HEK293 (cell line): ENCODE measurements around the gene LNX1.

ENCODE experiments used
- CTCF ChIA-PET: fragments of 350-600 bp; formaldehyde crosslinking; extraction: SDS; loops from one replicate; lab custom pipeline; 2021; ENCODE audit warnings: antibody characterized with exemption; lab: Yijun Ruan, JAX
- POLR2A ChIA-PET: fragments of 300-600 bp; formaldehyde crosslinking; extraction: SDS; loops from one replicate; lab custom pipeline; 2020; ENCODE audit warnings: antibody characterized with exemption, inconsistent platforms; lab: Yijun Ruan, JAX
- H3K27ac ChIP-seq: fragments of 200-500 bp; sonication (Bioruptor generic); 2 replicates; pipeline ENCODE4 v1.5.1; 2014; ENCODE audit warnings: low read depth, low read length, control low read depth, inconsistent platforms; ENCODE audit errors: extremely low read depth
- H3K36me3 ChIP-seq, 2 experiments: fragments of 200-500 bp in 1 of 2; sonication (Bioruptor generic) in 1 of 2; 1 replicate in 1 of 2; 2 replicates in 1 of 2; pipeline ENCODE4 v1.5.1; 2014 to 2017; ENCODE audit warnings: inconsistent platforms in 2 of 2, low read length in 2 of 2; ENCODE audit not compliant: control insufficient read depth in 2 of 2, insufficient read depth in 1 of 2
- H3K4me1 ChIP-seq: fragments of 200-500 bp; sonication (Bioruptor generic); 2 replicates; pipeline ENCODE4 v1.5.1; 2014; ENCODE audit warnings: mild to moderate bottlenecking, low read length, inconsistent platforms; ENCODE audit not compliant: control insufficient read depth, insufficient read depth
- H3K4me3 ChIP-seq: 2 replicates; pipeline ENCODE4 v1.5.1; 2011; ENCODE audit warnings: low read depth, mild to moderate bottlenecking, control low read depth, low read length, moderate library complexity
- H3K9me3 ChIP-seq: fragments of 200-500 bp; sonication (Bioruptor generic); 2 replicates; pipeline ENCODE4 v1.5.1; 2014; ENCODE audit warnings: low read depth, low read length, inconsistent platforms; ENCODE audit not compliant: control insufficient read depth, insufficient read depth
- BCL6B ChIP-seq: fragments of 450-650 bp; formaldehyde crosslinking; IDR thresholded peaks from 2 replicates; pipeline ENCODE4 v1.5.1; 2017; ENCODE audit warnings: missing biosample characterization, missing genetic modification characterization
- HOXA7 ChIP-seq: sonication (generic); formaldehyde crosslinking; IDR thresholded peaks from 2 replicates; pipeline ENCODE4 v1.8.1; 2022; ENCODE audit warnings: missing genetic modification reagents, borderline replicate concordance
- IKZF3 ChIP-seq: fragments of 450-650 bp; IDR thresholded peaks from 2 replicates; pipeline ENCODE4 v1.5.0; 2018; ENCODE audit warnings: missing biosample characterization, mild to moderate bottlenecking, missing genetic modification characterization, moderate library complexity
- INSM2 ChIP-seq: fragments of 450-650 bp; formaldehyde crosslinking; IDR thresholded peaks from 2 replicates; pipeline ENCODE4 v1.5.1; 2016; ENCODE audit warnings: missing biosample characterization, missing genetic modification characterization
- KLF9 ChIP-seq: fragments of 450-650 bp; formaldehyde crosslinking; IDR thresholded peaks from 2 replicates; pipeline ENCODE4 v1.5.1; 2016; ENCODE audit warnings: missing biosample characterization, missing genetic modification characterization, low read depth
- PRDM1 ChIP-seq: fragments of 450-650 bp; formaldehyde crosslinking; IDR thresholded peaks from 2 replicates; pipeline ENCODE4; 2016; ENCODE audit warnings: missing biosample characterization, missing genetic modification characterization
- ZBTB26 ChIP-seq: fragments of 450-650 bp; formaldehyde crosslinking; optimal IDR thresholded peaks from 2 replicates; pipeline ENCODE3; 2016; ENCODE audit warnings: missing biosample characterization, mild to moderate bottlenecking, missing genetic modification characterization
- ZNF112 ChIP-seq: fragments of 450-650 bp; formaldehyde crosslinking; IDR thresholded peaks from 2 replicates; pipeline ENCODE4 v1.5.0; 2017; ENCODE audit warnings: missing biosample characterization, missing genetic modification characterization
- ZNF16 ChIP-seq: fragments of 450-650 bp; formaldehyde crosslinking; IDR thresholded peaks from 2 replicates; pipeline ENCODE4 v1.5.1; 2016; ENCODE audit warnings: low read depth, missing biosample characterization, missing genetic modification characterization
- ZNF211 ChIP-seq: fragments of 450-650 bp; formaldehyde crosslinking; IDR thresholded peaks from 2 replicates; pipeline ENCODE4 v1.5.1; 2016; ENCODE audit warnings: low read depth, missing biosample characterization, missing genetic modification characterization
- ZNF23 ChIP-seq: fragments of 450-650 bp; formaldehyde crosslinking; IDR thresholded peaks from 2 replicates; pipeline ENCODE4 v1.5.1; 2016; ENCODE audit warnings: missing biosample characterization, missing genetic modification characterization, borderline replicate concordance
- ZNF266 ChIP-seq: fragments of 450-650 bp; formaldehyde crosslinking; IDR thresholded peaks from 2 replicates; pipeline ENCODE4 v1.5.1; 2016; ENCODE audit warnings: missing biosample characterization, missing genetic modification characterization, low read depth
- ZNF324 ChIP-seq: fragments of 450-650 bp; formaldehyde crosslinking; IDR thresholded peaks from 2 replicates; pipeline ENCODE4 v1.5.1; 2016; ENCODE audit warnings: missing biosample characterization, missing genetic modification characterization
- ZNF473 ChIP-seq: fragments of 450-650 bp; formaldehyde crosslinking; IDR thresholded peaks from 2 replicates; pipeline ENCODE4 v1.5.1; 2017; ENCODE audit warnings: missing biosample characterization, missing genetic modification characterization
- ZNF510 ChIP-seq: fragments of 450-650 bp; formaldehyde crosslinking; IDR thresholded peaks from 2 replicates; pipeline ENCODE4 v1.5.1; 2018; ENCODE audit warnings: mild to moderate bottlenecking, missing genetic modification characterization, missing biosample characterization; ENCODE audit not compliant: insufficient replicate concordance
- ZNF514 ChIP-seq: fragments of 450-650 bp; formaldehyde crosslinking; IDR thresholded peaks from 2 replicates; pipeline ENCODE4 v1.5.1; 2016; ENCODE audit warnings: missing biosample characterization, missing genetic modification characterization
- ZNF549 ChIP-seq: fragments of 450-650 bp; IDR thresholded peaks from 2 replicates; pipeline ENCODE4 v1.5.1; 2018; ENCODE audit warnings: missing biosample characterization, missing genetic modification characterization, mild to moderate bottlenecking, inconsistent platforms, moderate library complexity
- ZNF600 ChIP-seq: fragments of 450-650 bp; formaldehyde crosslinking; IDR thresholded peaks from 2 replicates; pipeline ENCODE4 v1.5.1; 2016; ENCODE audit warnings: missing biosample characterization, missing genetic modification characterization
- ZNF623 ChIP-seq: fragments of 450-650 bp; formaldehyde crosslinking; IDR thresholded peaks from 2 replicates; pipeline ENCODE4 v1.5.1; 2016; ENCODE audit warnings: missing biosample characterization, missing genetic modification characterization
- ZNF677 ChIP-seq: fragments of 450-650 bp; IDR thresholded peaks from 2 replicates; pipeline ENCODE4 v1.5.0; 2018; ENCODE audit warnings: missing biosample characterization, mild to moderate bottlenecking, missing genetic modification characterization, moderate library complexity
- ZNF707 ChIP-seq: fragments of 450-650 bp; formaldehyde crosslinking; IDR thresholded peaks from 2 replicates; pipeline ENCODE4 v1.5.1; 2016; ENCODE audit warnings: missing biosample characterization, missing genetic modification characterization
- ZSCAN23 ChIP-seq: fragments of 450-650 bp; formaldehyde crosslinking; IDR thresholded peaks from 2 replicates; pipeline ENCODE4 v1.5.1; 2016; ENCODE audit warnings: missing biosample characterization, missing genetic modification characterization
- ZXDB ChIP-seq: fragments of 450-650 bp; formaldehyde crosslinking; IDR thresholded peaks from 2 replicates; pipeline ENCODE4 v1.5.1; 2016; ENCODE audit warnings: missing biosample characterization, missing genetic modification characterization
- TF ChIP-seq, protein P1 (sequence below): fragments of 450-650 bp; formaldehyde crosslinking; IDR thresholded peaks from 2 replicates; pipeline ENCODE4 v1.5.1; 2016; ENCODE audit warnings: missing biosample characterization, missing genetic modification characterization, low read depth
- TF ChIP-seq, protein P2 (sequence below): fragments of 450-650 bp; formaldehyde crosslinking; IDR thresholded peaks from 2 replicates; pipeline ENCODE4 v1.5.1; 2017; ENCODE audit warnings: missing biosample characterization, missing genetic modification characterization
- TF ChIP-seq, protein P3 (sequence below): fragments of 450-650 bp; formaldehyde crosslinking; IDR thresholded peaks from 2 replicates; pipeline ENCODE4 v1.5.1; 2016; ENCODE audit warnings: missing biosample characterization, missing genetic modification characterization

Gene LNX1

GRCh38 chr4:53450773-53451172, 140.5 kb downstream of the LNX1 start:
- peaks cover 3 to 39% of the 10 kb centered on the region in 2 experiments; a peak in 2 of 3 replicates for H3K36me3 ChIP-seq
- H3K4me1 ChIP-seq: no peaks in the 10 kb centered on the region
- ChIA-PET POLR2A (no interaction called here), CTCF (interaction anchor here (0.6 to 0.8 kb wide), 3 partner anchors 27 to 816 kb away, joined by 3 to 5 read pairs (median 4); no protein-coding TSS in a partner anchor)
- H3K4me3 ChIP-seq: no peak overlapping the region
- no peak overlapping the region for H3K27ac ChIP-seq
- H3K9me3 ChIP-seq: no peaks in the 10 kb centered on the region
- TF ChIP-seq IKZF3 (no peak), ZBTB26 (no peak), KLF9 (tag by site-specific recombination) (no peak), ZNF510 (no peak)
- TF ChIP-seq, protein P1, sequence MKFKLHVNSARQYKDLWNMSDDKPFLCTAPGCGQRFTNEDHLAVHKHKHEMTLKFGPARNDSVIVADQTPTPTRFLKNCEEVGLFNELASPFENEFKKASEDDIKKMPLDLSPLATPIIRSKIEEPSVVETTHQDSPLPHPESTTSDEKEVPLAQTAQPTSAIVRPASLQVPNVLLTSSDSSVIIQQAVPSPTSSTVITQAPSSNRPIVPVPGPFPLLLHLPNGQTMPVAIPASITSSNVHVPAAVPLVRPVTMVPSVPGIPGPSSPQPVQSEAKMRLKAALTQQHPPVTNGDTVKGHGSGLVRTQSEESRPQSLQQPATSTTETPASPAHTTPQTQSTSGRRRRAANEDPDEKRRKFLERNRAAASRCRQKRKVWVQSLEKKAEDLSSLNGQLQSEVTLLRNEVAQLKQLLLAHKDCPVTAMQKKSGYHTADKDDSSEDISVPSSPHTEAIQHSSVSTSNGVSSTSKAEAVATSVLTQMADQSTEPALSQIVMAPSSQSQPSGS (tag by site-specific recombination): peak; percentile 33; the same call in 1 of the 2 replicates

- no peak for TF ChIP-seq ZNF16 (tag by site-specific recombination)
- no peak for TF ChIP-seq ZNF514 (tag by site-specific recombination)
- no peak for TF ChIP-seq ZNF600
- TF ChIP-seq ZNF211 (tag by site-specific recombination): no peak
- no peak for TF ChIP-seq ZNF23 (tag by site-specific recombination)
- TF ChIP-seq, protein P2, sequence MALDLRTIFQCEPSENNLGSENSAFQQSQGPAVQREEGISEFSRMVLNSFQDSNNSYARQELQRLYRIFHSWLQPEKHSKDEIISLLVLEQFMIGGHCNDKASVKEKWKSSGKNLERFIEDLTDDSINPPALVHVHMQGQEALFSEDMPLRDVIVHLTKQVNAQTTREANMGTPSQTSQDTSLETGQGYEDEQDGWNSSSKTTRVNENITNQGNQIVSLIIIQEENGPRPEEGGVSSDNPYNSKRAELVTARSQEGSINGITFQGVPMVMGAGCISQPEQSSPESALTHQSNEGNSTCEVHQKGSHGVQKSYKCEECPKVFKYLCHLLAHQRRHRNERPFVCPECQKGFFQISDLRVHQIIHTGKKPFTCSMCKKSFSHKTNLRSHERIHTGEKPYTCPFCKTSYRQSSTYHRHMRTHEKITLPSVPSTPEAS (tag by site-specific recombination): no peak
- no peak for TF ChIP-seq ZNF473
- no peak for TF ChIP-seq ZNF324 (tag by site-specific recombination)
- no peak for TF ChIP-seq ZNF677 (tag by site-specific recombination)
- no peak for TF ChIP-seq HOXA7
- no peak for TF ChIP-seq BCL6B (tag by site-specific recombination)
- TF ChIP-seq ZNF549 (tag by site-specific recombination): no peak
- no peak for TF ChIP-seq ZNF112
- TF ChIP-seq, all 188 proteins: peak for 0
- ChIA-PET POLR2A (no interaction called here), CTCF (interaction anchor here (0.6 kb wide), 1 partner anchor 242 kb away, joined by 3 read pairs; no protein-coding TSS in a partner anchor)
- H3K27ac ChIP-seq: no peak overlapping the region
- no peaks in the 10 kb centered on the region for H3K9me3 ChIP-seq
- H3K4me3 ChIP-seq: no peak overlapping the region
- H3K36me3 ChIP-seq: peaks cover 5 to 46% of the 10 kb centered on the region in 2 experiments
- H3K4me1 ChIP-seq: no peaks in the 10 kb centered on the region
These were observed 146.3 kb downstream of the LNX1 start for GRCh38 chr4:53444954-53445353.

- no peaks in the 10 kb centered on the region for H3K9me3 ChIP-seq
- H3K27ac ChIP-seq: no peak overlapping the region
- TF ChIP-seq ZNF707 (tag by site-specific recombination): no peak
- no peak for TF ChIP-seq PRDM1
- no peak for TF ChIP-seq ZXDB (tag by site-specific recombination)
- TF ChIP-seq ZNF266 (tag by site-specific recombination): no peak
- TF ChIP-seq INSM2: no peak
- TF ChIP-seq, protein P3, sequence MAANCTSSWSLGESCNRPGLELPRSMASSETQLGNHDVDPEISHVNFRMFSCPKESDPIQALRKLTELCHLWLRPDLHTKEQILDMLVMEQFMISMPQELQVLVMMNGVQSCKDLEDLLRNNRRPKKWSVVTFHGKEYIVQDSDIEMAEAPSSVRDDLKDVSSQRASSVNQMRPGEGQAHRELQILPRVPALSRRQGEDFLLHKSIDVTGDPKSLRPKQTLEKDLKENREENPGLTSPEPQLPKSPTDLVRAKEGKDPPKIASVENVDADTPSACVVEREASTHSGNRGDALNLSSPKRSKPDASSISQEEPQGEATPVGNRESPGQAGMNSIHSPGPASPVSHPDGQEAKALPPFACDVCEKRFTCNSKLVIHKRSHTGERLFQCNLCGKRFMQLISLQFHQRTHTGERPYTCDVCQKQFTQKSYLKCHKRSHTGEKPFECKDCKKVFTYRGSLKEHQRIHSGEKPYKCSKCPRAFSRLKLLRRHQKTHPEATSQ (tag by site-specific recombination): no peak
- TF ChIP-seq ZSCAN23 (tag by site-specific recombination): no peak
- TF ChIP-seq ZNF623: no peak
- ChIA-PET POLR2A (no interaction called here), CTCF (no interaction called here)
- H3K4me3 ChIP-seq: no peak overlapping the region
- H3K4me1 ChIP-seq: no peaks in the 10 kb centered on the region
- peaks cover 5 to 46% of the 10 kb centered on the region in 2 experiments for H3K36me3 ChIP-seq
These were observed 149.7 kb downstream of the LNX1 start for GRCh38 chr4:53441564-53441963.
